H9 (cell line): ENCODE results near the gene PMP22. TPM values are rescaled to one million over a fixed set of nuclear protein-coding genes. Genes with fewer than 3 reads are reported as not detected.

Experiments
- DNase-seq: peaks from one replicate; pipeline ENCODE4 v3.0.0-alpha.2; 2017
- H2AFZ ChIP-seq: one replicate; pipeline ENCODE4 v1.6.1; 2013; ENCODE audit warnings: mild to moderate bottlenecking, low read length, control low read depth, moderate library complexity
- H2AK5ac ChIP-seq: 2 replicates; pipeline ENCODE4 v1.6.1; 2013; ENCODE audit warnings: low read length, control low read depth, mixed read lengths; ENCODE audit not compliant: insufficient read length
- H2BK120ac ChIP-seq: one replicate; pipeline ENCODE4 v1.6.1; 2013; ENCODE audit warnings: low read depth, mild to moderate bottlenecking, low read length, control low read depth, inconsistent platforms; ENCODE audit not compliant: poor library complexity, severe bottlenecking
- H2BK12ac ChIP-seq: 2 replicates; pipeline ENCODE4 v1.6.1; 2013; ENCODE audit warnings: low read length, control low read depth, mixed read lengths, low read depth; ENCODE audit not compliant: insufficient read length
- H2BK15ac ChIP-seq: 2 replicates; pipeline ENCODE4 v1.6.1; 2013; ENCODE audit warnings: low read depth, low read length, control low read depth
- H2BK20ac ChIP-seq: one replicate; pipeline ENCODE4 v1.6.1; 2013; ENCODE audit warnings: low read depth, mild to moderate bottlenecking, low read length, control low read depth, inconsistent platforms; ENCODE audit not compliant: poor library complexity, severe bottlenecking
- H2BK5ac ChIP-seq: 2 replicates; pipeline ENCODE4 v1.6.1; 2013; ENCODE audit warnings: low read length, control low read depth, mixed read lengths; ENCODE audit not compliant: insufficient read length
- H3K14ac ChIP-seq: 2 replicates; pipeline ENCODE4 v1.6.1; 2013; ENCODE audit warnings: low read length, control low read depth; ENCODE audit not compliant: insufficient read depth
- H3K18ac ChIP-seq: 2 replicates; pipeline ENCODE4 v1.6.1; 2013; ENCODE audit warnings: low read depth, mild to moderate bottlenecking, mixed read lengths, low read length, control low read depth; ENCODE audit not compliant: insufficient read length
- H3K23ac ChIP-seq: 2 replicates; pipeline ENCODE4 v1.6.1; 2013; ENCODE audit warnings: low read length, control low read depth, mixed read lengths, low read depth; ENCODE audit not compliant: insufficient read length
- H3K23me2 ChIP-seq: 2 replicates; pipeline ENCODE4 v1.6.1; 2013; ENCODE audit warnings: low read depth, mild to moderate bottlenecking, mixed read lengths, low read length, control low read depth; ENCODE audit not compliant: insufficient read length, poor library complexity, severe bottlenecking
- H3K27ac ChIP-seq: 2 replicates; pipeline ENCODE4 v1.5.1; 2013; ENCODE audit warnings: low read length, control low read depth, mixed read lengths, low read depth; ENCODE audit not compliant: insufficient read length
- H3K27me3 ChIP-seq: 2 replicates; pipeline ENCODE4 v1.6.1; 2013; ENCODE audit warnings: low read length, control low read depth, inconsistent platforms; ENCODE audit not compliant: insufficient read depth
- H3K4ac ChIP-seq: 2 replicates; pipeline ENCODE4 v1.6.1; 2013; ENCODE audit warnings: low read depth, mild to moderate bottlenecking, control low read depth, inconsistent platforms, low read length, moderate library complexity
- H3K4me1 ChIP-seq: 2 replicates; pipeline ENCODE4 v1.6.1; 2013; ENCODE audit warnings: low read length, control low read depth, inconsistent platforms; ENCODE audit not compliant: insufficient read depth
- H3K4me2 ChIP-seq: 2 replicates; pipeline ENCODE4 v1.6.1; 2013; ENCODE audit warnings: low read length, control low read depth, mixed read lengths; ENCODE audit not compliant: insufficient read length, insufficient read depth
- H3K56ac ChIP-seq: 2 replicates; pipeline ENCODE4 v1.6.1; 2013; ENCODE audit warnings: low read depth, mild to moderate bottlenecking, mixed read lengths, low read length, control low read depth; ENCODE audit not compliant: insufficient read length
- H3K79me1 ChIP-seq: 2 replicates; pipeline ENCODE4 v1.6.1; 2013; ENCODE audit warnings: low read depth, mild to moderate bottlenecking, moderate library complexity, low read length, control low read depth, inconsistent platforms; ENCODE audit not compliant: insufficient read depth, poor library complexity, severe bottlenecking
- H3K79me2 ChIP-seq: 2 replicates; pipeline ENCODE4 v1.6.1; 2013; ENCODE audit warnings: low read length, control low read depth, inconsistent platforms; ENCODE audit not compliant: insufficient read depth
- H3K9ac ChIP-seq: 2 replicates; pipeline ENCODE4 v1.6.1; 2013; ENCODE audit warnings: low read length, control low read depth, mixed read lengths; ENCODE audit not compliant: insufficient read length; ENCODE audit errors: extremely low read depth
- H3K9me3 ChIP-seq: one replicate; pipeline ENCODE4 v1.6.1; 2013; ENCODE audit warnings: low read depth, low read length, inconsistent platforms; ENCODE audit not compliant: control insufficient read depth
- H3T11ph ChIP-seq: one replicate; pipeline ENCODE4 v1.6.1; 2013; ENCODE audit warnings: mild to moderate bottlenecking, low read length, control low read depth, inconsistent platforms
- H4K20me1 ChIP-seq: one replicate; pipeline ENCODE4 v1.6.1; 2013; ENCODE audit not compliant: control insufficient read depth, insufficient read length, insufficient read depth
- H4K5ac ChIP-seq: 2 replicates; pipeline ENCODE4 v1.6.1; 2013; ENCODE audit warnings: low read depth, mild to moderate bottlenecking, mixed read lengths, low read length, control low read depth; ENCODE audit not compliant: insufficient read length
- H4K8ac ChIP-seq: replicated peaks from 2 replicates; pipeline ENCODE4 v1.6.1; 2013; ENCODE audit warnings: low read length, control low read depth, mixed read lengths, low read depth; ENCODE audit not compliant: insufficient read length
- H4K91ac ChIP-seq: 2 replicates; pipeline ENCODE4 v1.6.1; 2013; ENCODE audit warnings: low read depth, mild to moderate bottlenecking, moderate library complexity, mixed read lengths, low read length, control low read depth; ENCODE audit not compliant: insufficient read length
- H3K27ac Mint-ChIP-seq, 3 experiments: 2 replicates in 2 of 3; 3 replicates in 1 of 3; pipeline ENCODE4 v1.8.0; 2020 to 2021; ENCODE audit warnings: mixed read lengths in 3 of 3, mild to moderate bottlenecking in 1 of 3, moderate library complexity in 1 of 3
- H3K27me3 Mint-ChIP-seq: 2 replicates; pipeline ENCODE4 v1.8.0; 2021; ENCODE audit warnings: low read depth, mild to moderate bottlenecking, moderate library complexity, mixed read lengths
- H3K36me3 Mint-ChIP-seq, 3 experiments: 2 replicates in 2 of 3; 3 replicates in 1 of 3; pipeline ENCODE4 v1.8.0; 2020 to 2021; ENCODE audit warnings: low read depth in 3 of 3, mixed read lengths in 3 of 3; ENCODE audit not compliant: insufficient read depth in 1 of 3
- H3K4me1 Mint-ChIP-seq, 2 experiments: 2 replicates each; pipeline ENCODE4 v1.8.0; 2020; ENCODE audit warnings: mixed read lengths in 2 of 2
- H3K4me3 Mint-ChIP-seq, 2 experiments: 2 replicates in 1 of 2; 3 replicates in 1 of 2; pipeline ENCODE4 v1.8.0; 2020 to 2021; ENCODE audit warnings: mild to moderate bottlenecking in 2 of 2, mixed read lengths in 2 of 2, moderate library complexity in 1 of 2
- H3K9me3 Mint-ChIP-seq, 2 experiments: 2 replicates in 1 of 2; 3 replicates in 1 of 2; pipeline ENCODE4 v1.8.0; 2020; ENCODE audit warnings: mild to moderate bottlenecking in 2 of 2, mixed read lengths in 2 of 2, moderate library complexity in 1 of 2
- CTCF ChIP-seq: fragments of 200-600 bp; sonication (generic); conservative IDR thresholded peaks from 3 replicates; pipeline ENCODE4 v1.8.0; 2021; ENCODE audit warnings: antibody characterized with exemption, mild to moderate bottlenecking
- WGBS: extraction: QIAGEN DNeasy Blood & Tissue Kit; methylation state at CpG from one replicate; pipeline ENCODE4 v1.1.7; 2013; ENCODE audit warnings: missing lambda C conversion rate, low lambda C conversion rate, mixed read lengths; ENCODE audit not compliant: insufficient read length; ENCODE audit errors: extremely low coverage; 5-methylcytosine and 5-hydroxymethylcytosine counted together
- total RNA-seq: library from RNA; stranded (reverse); gene quantifications from 2 replicates; pipeline ENCODE4 v1.2.1, GENCODE V29; 2021

The PMP22 gene
- total RNA-seq, 1 experiment from 2014 or later: 1.5 TPM

GRCh38 chr17:15285466-15285865 is 20.3 kb upstream of the PMP22 start:
- H3K4me2 ChIP-seq: no peak overlapping the region
- H4K91ac ChIP-seq: no peak overlapping the region
- no CpG with 5 or more reads among the region's 6 CpGs for WGBS
- H4K5ac ChIP-seq: no peak overlapping the region
- no peak overlapping the region for H3K9ac ChIP-seq
- H3K23me2 ChIP-seq: no peaks in the 10 kb centered on the region
- no peak overlapping the region for H3K14ac ChIP-seq
- H2AFZ ChIP-seq: no peak overlapping the region
- no peaks in the 10 kb centered on the region for H4K20me1 ChIP-seq
- DNase-seq: no peak
- H3K4ac ChIP-seq: no peak overlapping the region
- H3K9me3 ChIP-seq: no peaks in the 10 kb centered on the region
- H3K79me1 ChIP-seq: no peaks in the 10 kb centered on the region
- no peak overlapping the region for H2BK15ac ChIP-seq
- no peak overlapping the region for H2BK120ac ChIP-seq
- Mint-ChIP-seq H3K36me3 (no peaks in the 10 kb centered on the region), H3K9me3 (no peaks in the 10 kb centered on the region), H3K27me3 (peaks cover 9% of the 10 kb centered on the region; the same call in 1 of the 2 replicates), H3K4me1 (no peaks in the 10 kb centered on the region), H3K4me3 (no peak overlapping the region), H3K27ac (no peak overlapping the region)
- H2BK12ac ChIP-seq: no peak overlapping the region
- H3K18ac ChIP-seq: no peak overlapping the region
- no peak overlapping the region for H2BK5ac ChIP-seq
- no peak overlapping the region for H3T11ph ChIP-seq
- H3K27me3 ChIP-seq: no peaks in the 10 kb centered on the region
- no peaks in the 10 kb centered on the region for H3K79me2 ChIP-seq
- H2AK5ac ChIP-seq: no peak overlapping the region
- H2BK20ac ChIP-seq: no peak overlapping the region
- H3K4me1 ChIP-seq: no peaks in the 10 kb centered on the region
- no peak overlapping the region for H4K8ac ChIP-seq
- H3K56ac ChIP-seq: no peak overlapping the region
- no peak overlapping the region for H3K27ac ChIP-seq
- H3K23ac ChIP-seq: no peak overlapping the region
- TF ChIP-seq CTCF: no peak
